ENCODE measurements around the gene REV3L.

GRCh38 chr6:111270121-111270520 lies 212.9 kb downstream of the REV3L start:
- no peak for TF ChIP-seq POLR2AphosphoS5 (IDR thresholded peaks at IDR 0.05; ENCODE audit: borderline replicate concordance, low read depth, low read length)
- TF ChIP-seq EZH2 (IDR thresholded peaks at IDR 0.05), result no peak

Data from SK-N-MC (cell line).